Endothelial cell of umbilical vein (primary cell): ENCODE results near the gene MAP2K4. TPM values are rescaled to one million over a fixed set of nuclear protein-coding genes. Genes with fewer than 3 reads are reported as not detected.

ENCODE experiments used
- BruUV-seq: library from RNA; stranded (reverse); fragments of 400-500 nt; replicated peaks from 2 replicates; lab custom pipeline; 2021; lab: Mats Ljungman, UMichigan
- CTCF ChIA-PET: fragments of 300-600, 350-600 bp; sonication (Branson Sonifier 250); formaldehyde crosslinking; loops from one replicate; lab custom pipeline; 2021; ENCODE audit warnings: antibody characterized with exemption, inconsistent platforms; lab: Charles Lee
- POLR2A ChIA-PET: fragments of 300-600, 350-600 bp; sonication (Branson Sonifier 250); formaldehyde crosslinking; loops from one replicate; lab custom pipeline; 2021; ENCODE audit warnings: antibody characterized with exemption, inconsistent platforms; lab: Charles Lee
- DNase-seq: peaks from one replicate; pipeline ENCODE4 v3.0.0-alpha.2; 2011; ENCODE audit warnings: low read depth, low spot score
- FAIRE-seq: peaks from 2 replicates; lab custom pipeline; 2011; peaks lifted over from hg19 to GRCh38; lab: Jason Lieb, UNC
- H2AFZ ChIP-seq: 2 replicates; pipeline ENCODE4 v1.6.0; 2012; ENCODE audit warnings: low read depth, low read length, control low read depth, inconsistent platforms
- H3K27ac ChIP-seq: 2 replicates; pipeline ENCODE4 v1.5.1; 2011; ENCODE audit warnings: low read depth, mild to moderate bottlenecking, control low read depth, low read length, moderate library complexity; ENCODE audit not compliant: insufficient read depth
- H3K27me3 ChIP-seq, 2 experiments: 2 replicates each; pipeline versions ENCODE4 v1.6.0 to v1.6.1; 2011; ENCODE audit warnings: low read length in 2 of 2, mixed read lengths in 1 of 2; ENCODE audit not compliant: control insufficient read depth in 2 of 2, insufficient read depth in 2 of 2
- H3K36me3 ChIP-seq, 2 experiments: 2 replicates in 1 of 2; 3 replicates in 1 of 2; pipeline ENCODE4 v1.5.1; 2011; ENCODE audit warnings: low read length in 2 of 2, mild to moderate bottlenecking in 1 of 2, moderate library complexity in 1 of 2; ENCODE audit not compliant: control insufficient read depth in 2 of 2, insufficient read depth in 2 of 2; ENCODE audit errors: extremely low read depth in 1 of 2
- H3K4me1 ChIP-seq: 3 replicates; pipeline ENCODE4 v1.5.1; 2011; ENCODE audit warnings: mild to moderate bottlenecking, low read length; ENCODE audit not compliant: control insufficient read depth, insufficient read depth; ENCODE audit errors: extremely low read depth
- H3K4me2 ChIP-seq: 2 replicates; pipeline ENCODE4 v1.6.1; 2011; ENCODE audit warnings: low read length, control low read depth, mixed read lengths; ENCODE audit not compliant: insufficient read depth
- H3K4me3 ChIP-seq, 3 experiments: fragments of 200-600 bp in 1 of 3; sonication (generic), shearing (Covaris generic) in 1 of 3; replicated peaks in 1 of 3; 2 replicates each; pipeline ENCODE4 v1.5.1; 2011 to 2016; ENCODE audit warnings: control low read depth in 3 of 3, low read length in 3 of 3, mild to moderate bottlenecking in 2 of 3, inconsistent platforms in 1 of 3, low read depth in 1 of 3, moderate library complexity in 1 of 3; ENCODE audit not compliant: insufficient read depth in 1 of 3
- H3K79me2 ChIP-seq: 2 replicates; pipeline ENCODE4 v1.6.0; 2012; ENCODE audit warnings: low read length, inconsistent platforms; ENCODE audit not compliant: control insufficient read depth, insufficient read depth
- H3K9ac ChIP-seq: replicated peaks from 2 replicates; pipeline ENCODE3; 2011; ENCODE audit warnings: low read length, control low read depth; ENCODE audit not compliant: insufficient read depth; ENCODE audit errors: extremely low read depth
- H3K9me1 ChIP-seq: replicated peaks from 3 replicates; pipeline ENCODE4 v1.6.0; 2011; ENCODE audit warnings: mild to moderate bottlenecking, low read length; ENCODE audit not compliant: control insufficient read depth, insufficient read depth; ENCODE audit errors: extremely low read depth
- H3K9me3 ChIP-seq: replicated peaks from 2 replicates; pipeline ENCODE4 v1.5.1; 2012; ENCODE audit warnings: low read length, inconsistent platforms; ENCODE audit not compliant: control insufficient read depth, insufficient read depth
- H4K20me1 ChIP-seq: replicated peaks from 2 replicates; pipeline ENCODE3; 2011; ENCODE audit warnings: mild to moderate bottlenecking, low read length; ENCODE audit not compliant: control insufficient read depth, insufficient read depth; ENCODE audit errors: extremely low read depth
- EZH2 ChIP-seq: IDR thresholded peaks from 2 replicates; pipeline ENCODE4 v1.6.1; 2012; ENCODE audit warnings: borderline replicate concordance, low read depth, mild to moderate bottlenecking, moderate library complexity, low read length, inconsistent platforms; ENCODE audit not compliant: severe bottlenecking
- FOS ChIP-seq: IDR thresholded peaks from 2 replicates; pipeline ENCODE4 v1.6.1; 2011; ENCODE audit warnings: mild to moderate bottlenecking, low read length, moderate library complexity, borderline replicate concordance; ENCODE audit not compliant: insufficient read depth
- GATA2 ChIP-seq: IDR thresholded peaks from 2 replicates; pipeline ENCODE4 v1.7.0; 2011; ENCODE audit warnings: low read depth, mild to moderate bottlenecking, moderate library complexity, mixed read lengths, low read length; ENCODE audit not compliant: insufficient read length, insufficient read depth
- JUN ChIP-seq: IDR thresholded peaks from 2 replicates; pipeline ENCODE4 v1.6.1; 2011; ENCODE audit warnings: borderline replicate concordance, low read depth; ENCODE audit not compliant: insufficient read length, insufficient read depth
- MYC ChIP-seq: IDR thresholded peaks from one replicate; pipeline ENCODE4 v1.6.1; 2011; ENCODE audit warnings: mild to moderate bottlenecking, low read depth, low read length
- POLR2A ChIP-seq: IDR thresholded peaks from 2 replicates; pipeline ENCODE4 v1.6.1; 2012; ENCODE audit warnings: low read depth, mild to moderate bottlenecking, control low read depth, low read length
- POLR2AphosphoS5 ChIP-seq: IDR thresholded peaks from 2 replicates; pipeline ENCODE4 v1.6.1; 2012; ENCODE audit warnings: low read depth, mild to moderate bottlenecking, control low read depth, low read length, moderate library complexity; ENCODE audit not compliant: insufficient read depth
- dilution Hi-C: fragments of 300-500 bp; cut with MboI; formaldehyde crosslinking; loops from one replicate; pipeline ENCODE4 v1.15.0; 2019; ENCODE audit warnings: low sequenced_read_pairs; ENCODE audit not compliant: extremely low pct_ligation_motif_present
- intact Hi-C: fragments of 100-400 bp; cut with micrococcal nuclease; formaldehyde crosslinking; loops from one replicate; pipeline ENCODE4 v1.10.0; 2022
- polyA plus RNA-seq, 4 experiments: library from polyadenylated mRNA; depleted of rRNA in 3 of 4; stranded (reverse) in 3 of 4; unstranded in 1 of 4; fragments of >200 nt; gene quantifications; 2 replicates each; pipeline versions ENCODE4 v1.2.1 to v1.2.3, GENCODE V29; 2011 to 2012; ENCODE audit warnings: missing spikeins in 1 of 4
- total RNA-seq: library from RNA; stranded (reverse); gene quantifications from 2 replicates; pipeline ENCODE4 v1.2.3, GENCODE V29; 2021
- TF ChIP-seq, protein P1 (sequence below), 2 donors: IDR thresholded peaks; 1 replicate in 1 of 2; 2 replicates in 1 of 2; pipeline ENCODE4 v1.5.1; 2011; ENCODE audit warnings: low read length in 2 of 2, mild to moderate bottlenecking in 2 of 2, moderate library complexity in 2 of 2, control low read depth in 1 of 2, inconsistent platforms in 1 of 2, low read depth in 1 of 2; ENCODE audit not compliant: insufficient read depth in 1 of 2; ENCODE audit errors: extremely low read depth in 1 of 2
- TF ChIP-seq, protein P2 (sequence below): IDR thresholded peaks from 2 replicates; pipeline ENCODE4 v1.6.1; 2011; ENCODE audit not compliant: insufficient read depth, insufficient read length

Gene MAP2K4
- total and polyA plus RNA-seq, 2 donors (not counting 3 experiments of a cell fraction or from before 2014, with no cell fraction given), result 8.6 to 17.5 TPM

- dilution Hi-C loops, result no loop called here
- TF ChIP-seq, protein P1, sequence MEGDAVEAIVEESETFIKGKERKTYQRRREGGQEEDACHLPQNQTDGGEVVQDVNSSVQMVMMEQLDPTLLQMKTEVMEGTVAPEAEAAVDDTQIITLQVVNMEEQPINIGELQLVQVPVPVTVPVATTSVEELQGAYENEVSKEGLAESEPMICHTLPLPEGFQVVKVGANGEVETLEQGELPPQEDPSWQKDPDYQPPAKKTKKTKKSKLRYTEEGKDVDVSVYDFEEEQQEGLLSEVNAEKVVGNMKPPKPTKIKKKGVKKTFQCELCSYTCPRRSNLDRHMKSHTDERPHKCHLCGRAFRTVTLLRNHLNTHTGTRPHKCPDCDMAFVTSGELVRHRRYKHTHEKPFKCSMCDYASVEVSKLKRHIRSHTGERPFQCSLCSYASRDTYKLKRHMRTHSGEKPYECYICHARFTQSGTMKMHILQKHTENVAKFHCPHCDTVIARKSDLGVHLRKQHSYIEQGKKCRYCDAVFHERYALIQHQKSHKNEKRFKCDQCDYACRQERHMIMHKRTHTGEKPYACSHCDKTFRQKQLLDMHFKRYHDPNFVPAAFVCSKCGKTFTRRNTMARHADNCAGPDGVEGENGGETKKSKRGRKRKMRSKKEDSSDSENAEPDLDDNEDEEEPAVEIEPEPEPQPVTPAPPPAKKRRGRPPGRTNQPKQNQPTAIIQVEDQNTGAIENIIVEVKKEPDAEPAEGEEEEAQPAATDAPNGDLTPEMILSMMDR (IDR thresholded peaks at IDR 0.05; ENCODE audit: extremely low read depth in 1 of 2, insufficient read depth in 1 of 2, low read depth in 1 of 2, low read length in 2 of 2), result no peak
- TF ChIP-seq POLR2A, result no peak
- DNase-seq (no peak), FAIRE-seq (no peak)
- no peaks in the 10 kb centered on the region for H3K9me3 ChIP-seq
- H3K27me3 ChIP-seq, result no peaks in the 10 kb centered on the region
- H3K79me2 ChIP-seq, result no peaks in the 10 kb centered on the region
- H3K4me2 ChIP-seq, result no peak overlapping the region
- POLR2A ChIA-PET, result no interaction called here
- no peak overlapping the region for H3K4me3 ChIP-seq
- no peaks in the 10 kb centered on the region for H3K9me1 ChIP-seq
- H3K27ac ChIP-seq, result no peak overlapping the region
- no peak overlapping the region for H3K9ac ChIP-seq
- CTCF ChIA-PET, result no interaction called here
- H3K36me3 ChIP-seq, result peaks cover 5 to 9% of the 10 kb centered on the region in 2 experiments
- no TSS peak for BruUV-seq
- no peaks in the 10 kb centered on the region for H4K20me1 ChIP-seq
- intact Hi-C loops, result no loop called here
- H3K4me1 ChIP-seq, result peaks cover 4% of the 10 kb centered on the region
- no peak overlapping the region for H2AFZ ChIP-seq
Measured at GRCh38 chr17:12113156-12113555, 92.5 kb downstream of the MAP2K4 start.

GRCh38 chr17:12114686-12115418, 94.2 kb downstream of the MAP2K4 start:
- H3K79me2 ChIP-seq, result no peaks in the 10 kb centered on the region
- no peaks in the 10 kb centered on the region for H4K20me1 ChIP-seq
- BruUV-seq, result no TSS peak
- H3K27me3 ChIP-seq, result no peaks in the 10 kb centered on the region
- no peaks in the 10 kb centered on the region for H3K4me1 ChIP-seq
- no peak overlapping the region for H2AFZ ChIP-seq
- intact Hi-C loops (no loop called here), dilution Hi-C loops (no loop called here)
- no peak overlapping the region for H3K4me2 ChIP-seq
- FAIRE-seq (no peak), DNase-seq (no peak)
- no peaks in the 10 kb centered on the region for H3K9me1 ChIP-seq
- no peak for TF ChIP-seq POLR2AphosphoS5
- TF ChIP-seq, protein P2, sequence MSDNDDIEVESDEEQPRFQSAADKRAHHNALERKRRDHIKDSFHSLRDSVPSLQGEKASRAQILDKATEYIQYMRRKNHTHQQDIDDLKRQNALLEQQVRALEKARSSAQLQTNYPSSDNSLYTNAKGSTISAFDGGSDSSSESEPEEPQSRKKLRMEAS, result no peak
- no peak for TF ChIP-seq FOS
- TF ChIP-seq JUN, result no peak
- no peak for TF ChIP-seq EZH2
- no peak for TF ChIP-seq GATA2
- no peak for TF ChIP-seq POLR2A
- no peak for TF ChIP-seq MYC
- TF ChIP-seq, protein P1 (IDR thresholded peaks at IDR 0.05; ENCODE audit: extremely low read depth in 1 of 2, insufficient read depth in 1 of 2, low read depth in 1 of 2, low read length in 2 of 2), result no peak
- no peak overlapping the region for H3K9ac ChIP-seq
- ChIA-PET POLR2A (no interaction called here), CTCF (no interaction called here)
- H3K36me3 ChIP-seq, result peaks cover 5 to 9% of the 10 kb centered on the region in 2 experiments
- H3K9me3 ChIP-seq, result no peaks in the 10 kb centered on the region
- H3K4me3 ChIP-seq, result no peak overlapping the region
- H3K27ac ChIP-seq, result no peak overlapping the region
